Regular cardiac myocyte (primary cell): ENCODE results near the gene ATOX1. TPM values are rescaled to one million over a fixed set of nuclear protein-coding genes. Genes with fewer than 3 reads are reported as not detected.

Experiments used
- total RNA-seq: library from RNA; depleted of rRNA; stranded (reverse); fragments of >200 nt; gene quantifications from 2 replicates; pipeline ENCODE4 v1.2.3, GENCODE V29; 2014

The ATOX1 gene
- total RNA-seq, result 71.0 and 111 TPM in 2 replicates

GRCh38 chr5:151758430-151759241 is at the start of gene ATOX1:
Gene ATOX1 (minus strand): TSS chr5:151758631. CDS start chr5:151758551, 80 bp downstream.

GRCh38 chr5:151771259-151772028 is 13.0 kb upstream of the ATOX1 start, which contains the start of gene G3BP1:
Gene G3BP1 (plus strand): TSS chr5:151771954. CDS start chr5:151786621, 14,667 bp downstream.

Other genes starting within 250 kb of the ATOX1 start
- gene FAT2, start 167.3 kb downstream of the ATOX1 start, total RNA-seq, result under 0.01 TPM in 2 replicates
- gene SPARC, start 71.7 kb downstream of the ATOX1 start, total RNA-seq, result 869 and 1,649 TPM in 2 replicates
- 189 and 331 TPM in 2 replicates for gene G3BP1, start 13.3 kb upstream of the ATOX1 start, total RNA-seq
- not detected in 2 replicates for gene GLRA1, start 166.2 kb upstream of the ATOX1 start, total RNA-seq